ENCODE data around the gene FBXL20.

DNA sequence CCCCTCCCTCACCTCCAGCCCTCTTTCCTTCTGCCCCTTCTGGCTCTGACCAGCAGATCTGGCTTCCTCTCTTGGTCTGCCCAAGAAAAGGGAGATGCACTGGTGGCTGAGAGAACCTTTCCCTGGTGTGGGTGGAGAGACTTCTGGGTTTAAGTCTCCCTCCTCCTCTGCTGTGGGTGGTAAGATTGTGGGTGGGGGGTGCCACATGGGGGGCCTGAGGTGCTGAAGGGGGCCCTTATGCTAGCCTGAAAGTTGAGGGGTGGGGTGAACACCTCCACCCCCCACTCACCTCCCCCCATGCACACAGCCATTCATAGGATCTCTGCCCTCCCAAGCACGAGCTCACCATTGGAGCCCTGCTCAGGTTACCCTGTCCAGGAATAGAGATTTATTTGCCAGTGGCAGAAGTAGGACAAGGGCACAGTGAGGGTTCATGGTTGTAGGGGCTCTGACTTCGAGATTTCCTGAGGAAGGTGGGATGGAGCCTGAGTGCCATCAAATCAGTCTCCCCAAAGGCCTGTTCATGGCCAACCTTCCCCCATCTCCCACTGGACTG is 174.0 kb downstream of the FBXL20 start:
- TF ChIP-seq, protein P1, sequence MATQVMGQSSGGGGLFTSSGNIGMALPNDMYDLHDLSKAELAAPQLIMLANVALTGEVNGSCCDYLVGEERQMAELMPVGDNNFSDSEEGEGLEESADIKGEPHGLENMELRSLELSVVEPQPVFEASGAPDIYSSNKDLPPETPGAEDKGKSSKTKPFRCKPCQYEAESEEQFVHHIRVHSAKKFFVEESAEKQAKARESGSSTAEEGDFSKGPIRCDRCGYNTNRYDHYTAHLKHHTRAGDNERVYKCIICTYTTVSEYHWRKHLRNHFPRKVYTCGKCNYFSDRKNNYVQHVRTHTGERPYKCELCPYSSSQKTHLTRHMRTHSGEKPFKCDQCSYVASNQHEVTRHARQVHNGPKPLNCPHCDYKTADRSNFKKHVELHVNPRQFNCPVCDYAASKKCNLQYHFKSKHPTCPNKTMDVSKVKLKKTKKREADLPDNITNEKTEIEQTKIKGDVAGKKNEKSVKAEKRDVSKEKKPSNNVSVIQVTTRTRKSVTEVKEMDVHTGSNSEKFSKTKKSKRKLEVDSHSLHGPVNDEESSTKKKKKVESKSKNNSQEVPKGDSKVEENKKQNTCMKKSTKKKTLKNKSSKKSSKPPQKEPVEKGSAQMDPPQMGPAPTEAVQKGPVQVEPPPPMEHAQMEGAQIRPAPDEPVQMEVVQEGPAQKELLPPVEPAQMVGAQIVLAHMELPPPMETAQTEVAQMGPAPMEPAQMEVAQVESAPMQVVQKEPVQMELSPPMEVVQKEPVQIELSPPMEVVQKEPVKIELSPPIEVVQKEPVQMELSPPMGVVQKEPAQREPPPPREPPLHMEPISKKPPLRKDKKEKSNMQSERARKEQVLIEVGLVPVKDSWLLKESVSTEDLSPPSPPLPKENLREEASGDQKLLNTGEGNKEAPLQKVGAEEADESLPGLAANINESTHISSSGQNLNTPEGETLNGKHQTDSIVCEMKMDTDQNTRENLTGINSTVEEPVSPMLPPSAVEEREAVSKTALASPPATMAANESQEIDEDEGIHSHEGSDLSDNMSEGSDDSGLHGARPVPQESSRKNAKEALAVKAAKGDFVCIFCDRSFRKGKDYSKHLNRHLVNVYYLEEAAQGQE (IDR thresholded peaks at IDR 0.05; ENCODE audit: insufficient read depth in 1 of 2, low read depth in 2 of 2, low read length in 1 of 2), result no peak
- TF ChIP-seq, protein P2, sequence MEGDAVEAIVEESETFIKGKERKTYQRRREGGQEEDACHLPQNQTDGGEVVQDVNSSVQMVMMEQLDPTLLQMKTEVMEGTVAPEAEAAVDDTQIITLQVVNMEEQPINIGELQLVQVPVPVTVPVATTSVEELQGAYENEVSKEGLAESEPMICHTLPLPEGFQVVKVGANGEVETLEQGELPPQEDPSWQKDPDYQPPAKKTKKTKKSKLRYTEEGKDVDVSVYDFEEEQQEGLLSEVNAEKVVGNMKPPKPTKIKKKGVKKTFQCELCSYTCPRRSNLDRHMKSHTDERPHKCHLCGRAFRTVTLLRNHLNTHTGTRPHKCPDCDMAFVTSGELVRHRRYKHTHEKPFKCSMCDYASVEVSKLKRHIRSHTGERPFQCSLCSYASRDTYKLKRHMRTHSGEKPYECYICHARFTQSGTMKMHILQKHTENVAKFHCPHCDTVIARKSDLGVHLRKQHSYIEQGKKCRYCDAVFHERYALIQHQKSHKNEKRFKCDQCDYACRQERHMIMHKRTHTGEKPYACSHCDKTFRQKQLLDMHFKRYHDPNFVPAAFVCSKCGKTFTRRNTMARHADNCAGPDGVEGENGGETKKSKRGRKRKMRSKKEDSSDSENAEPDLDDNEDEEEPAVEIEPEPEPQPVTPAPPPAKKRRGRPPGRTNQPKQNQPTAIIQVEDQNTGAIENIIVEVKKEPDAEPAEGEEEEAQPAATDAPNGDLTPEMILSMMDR (IDR thresholded peaks at IDR 0.05), result no peak
- no peak for TF ChIP-seq TCF7L2 (IDR thresholded peaks at IDR 0.05; ENCODE audit: low read depth, low read length)
- TF ChIP-seq POLR2AphosphoS5 (IDR thresholded peaks at IDR 0.05; ENCODE audit: low read depth, low read length), result no peak
- no peak for TF ChIP-seq SIN3A (IDR thresholded peaks at IDR 0.05; ENCODE audit: borderline replicate concordance, insufficient read depth, low read depth, low read length)
